Embryonic facial prominence (tissue), 1 donor: ENCODE data around the gene TSN.
"Not testable (repeated sequence)": the region's sequence is repeated elsewhere in the genome, so short reads cannot be mapped to it uniquely, and the experiment has no call there.

Source experiments
- DNase-seq: peaks from one replicate; pipeline ENCODE4 v3.0.0-alpha.2; 2016; ENCODE audit errors: extremely low spot score

Gene TSN

GRCh38 chr2:121801916-121802315, 46.5 kb downstream of the TSN start:
- DNase-seq, result no peak

DNA sequence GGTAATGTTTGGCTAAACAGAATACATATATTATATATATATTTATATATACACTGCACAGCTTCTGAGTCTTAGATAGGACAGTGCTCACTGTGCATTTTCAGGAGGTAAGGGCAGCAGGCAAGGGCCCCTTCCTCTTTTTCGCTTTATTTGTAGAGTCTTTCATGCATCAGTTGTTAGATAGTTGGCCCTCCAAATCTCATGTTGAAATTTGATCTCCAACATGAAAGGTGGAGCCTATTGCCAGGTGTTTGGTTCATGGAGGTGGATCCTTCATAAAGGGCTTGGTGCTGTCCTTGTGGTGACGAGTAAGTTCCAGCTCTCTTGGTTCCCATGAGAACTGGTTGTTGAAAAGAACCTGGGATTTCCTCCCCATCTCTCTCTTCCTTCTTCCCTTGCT, 48.1 kb downstream of the TSN start:
- no peak for DNase-seq

- no peak for DNase-seq
Observed at GRCh38 chr2:121804340-121804739, 48.9 kb downstream of the TSN start.

- DNase-seq, result no peak
Observed at GRCh38 chr2:121804997-121805765, 49.7 kb downstream of the TSN start.

DNA sequence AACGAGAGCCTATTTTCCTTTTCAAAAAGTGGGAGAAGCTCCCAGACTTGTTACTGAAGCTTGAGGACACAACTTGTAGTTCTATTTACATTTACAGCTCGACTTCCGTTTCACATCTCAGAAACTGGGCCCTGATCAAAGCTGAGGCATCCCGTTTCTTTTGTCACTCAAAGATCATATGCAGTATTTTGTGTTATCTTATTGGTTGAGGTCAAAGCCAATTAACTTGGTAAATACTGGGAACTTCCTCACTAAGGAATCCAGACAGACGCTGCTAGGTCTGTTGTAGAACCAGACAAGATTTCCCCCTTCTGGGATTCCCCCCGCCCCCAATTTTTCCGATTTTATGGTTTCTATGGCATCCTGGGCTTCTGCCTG, 50.3 kb downstream of the TSN start:
- no peak for DNase-seq

GRCh38 chr2:121807771-121808170, 52.3 kb downstream of the TSN start:
- DNase-seq, result not testable (repeated sequence)

DNA sequence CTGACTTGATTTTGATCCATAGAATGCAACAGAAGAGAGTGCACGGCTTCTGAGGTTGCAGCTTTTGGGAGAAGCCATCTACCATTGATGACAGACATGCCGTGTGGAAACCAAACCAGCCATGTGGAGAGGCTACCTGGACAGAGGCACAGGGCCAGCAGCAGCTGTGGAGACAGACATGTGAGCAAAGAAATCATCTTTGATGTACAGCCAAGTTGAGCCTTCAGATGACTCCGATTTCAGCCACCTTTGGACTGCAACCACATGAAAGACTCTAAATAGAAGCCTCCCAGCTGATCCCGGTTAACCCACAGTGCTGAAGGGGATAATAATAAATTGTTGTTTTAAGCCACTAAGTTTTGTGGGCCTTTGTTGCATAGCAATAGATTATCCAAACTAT, 54.2 kb downstream of the TSN start:
- DNase-seq, result no peak

DNA sequence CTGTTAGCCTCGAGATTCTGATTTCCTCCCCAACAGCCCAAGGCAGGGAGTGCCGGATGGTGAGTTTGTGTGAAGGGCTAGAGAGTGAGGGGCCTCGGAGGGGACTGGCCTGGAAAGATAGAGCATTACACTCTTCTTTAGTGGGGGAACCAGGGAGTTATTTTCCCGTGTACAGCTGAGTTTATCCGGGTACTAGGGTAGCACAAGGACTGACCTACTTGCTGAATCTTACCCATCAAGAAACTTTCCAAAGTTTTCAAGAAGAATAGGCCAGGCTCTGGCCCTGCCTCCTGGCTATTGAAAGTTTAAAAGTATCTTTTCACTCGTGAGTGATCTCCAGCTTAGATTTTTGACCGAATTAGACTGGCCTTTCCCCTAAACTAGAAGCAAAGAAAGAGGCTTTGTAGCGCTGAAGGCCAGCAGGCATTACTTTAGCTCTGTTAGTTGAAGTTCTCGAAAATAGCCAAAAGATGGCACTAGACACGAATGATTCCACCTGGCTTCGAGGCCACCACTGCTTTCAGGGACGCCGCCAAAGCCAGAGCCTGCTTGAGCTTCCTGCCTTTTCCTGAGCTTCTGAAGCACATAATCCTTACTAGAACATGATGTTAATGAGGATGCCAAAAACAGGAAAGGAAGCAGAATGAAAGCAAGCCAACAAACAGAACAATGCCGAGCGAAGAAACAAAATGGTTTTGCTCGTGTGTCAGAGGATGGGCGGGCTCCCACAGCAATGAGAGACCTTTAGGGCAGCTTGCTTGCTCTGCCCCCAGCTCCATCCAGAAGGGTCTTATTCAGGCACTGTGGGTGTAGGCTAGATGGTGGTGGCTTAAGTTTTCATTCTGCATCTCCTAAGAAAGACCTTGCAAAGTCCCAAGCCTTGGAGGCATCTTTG, 55.8 kb downstream of the TSN start:
- DNase-seq, result peak; percentile 53

DNA sequence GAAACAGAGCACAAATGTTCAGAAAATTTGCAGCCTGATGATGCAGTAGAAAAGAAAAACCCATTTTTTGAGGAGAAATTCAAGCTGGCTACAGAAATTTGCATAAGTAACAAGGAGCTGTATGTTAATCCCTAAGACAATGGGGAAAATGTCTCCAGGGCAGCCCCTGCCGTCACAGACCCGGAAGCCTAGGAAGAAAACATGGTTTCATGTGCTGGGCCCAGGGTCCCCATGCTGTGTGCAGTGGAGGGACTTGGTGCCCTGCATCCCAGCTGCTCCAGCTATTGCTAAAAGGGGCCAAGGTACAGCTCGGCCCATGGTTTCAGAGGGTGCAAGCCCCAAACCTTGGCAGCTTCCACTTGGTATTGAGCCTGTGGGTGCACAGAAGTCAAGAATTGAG, 57.6 kb downstream of the TSN start:
- not testable (repeated sequence) for DNase-seq

DNA sequence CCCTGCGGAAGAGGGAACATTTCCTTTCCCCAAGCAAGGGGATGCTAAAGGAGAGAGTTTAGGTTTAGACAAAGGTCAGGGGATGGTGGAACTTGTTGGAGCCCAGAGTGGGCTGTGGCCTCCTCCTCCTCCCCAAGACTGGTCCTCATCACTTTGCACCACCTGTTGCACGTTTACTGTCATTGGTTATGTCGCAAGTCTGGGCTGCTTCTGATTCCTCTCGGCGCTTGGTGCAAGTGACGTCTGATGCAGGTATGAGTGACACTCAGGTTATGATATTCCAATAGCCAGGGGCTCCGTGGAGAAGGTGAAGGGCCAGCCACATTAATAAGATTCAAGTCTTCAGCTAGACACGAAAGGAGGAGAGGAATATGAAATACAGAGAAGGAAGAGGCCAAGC, 59.8 kb downstream of the TSN start:
- no peak for DNase-seq

- DNase-seq, result no peak
Observed at GRCh38 chr2:121816797-121817196, 61.3 kb downstream of the TSN start.

DNA sequence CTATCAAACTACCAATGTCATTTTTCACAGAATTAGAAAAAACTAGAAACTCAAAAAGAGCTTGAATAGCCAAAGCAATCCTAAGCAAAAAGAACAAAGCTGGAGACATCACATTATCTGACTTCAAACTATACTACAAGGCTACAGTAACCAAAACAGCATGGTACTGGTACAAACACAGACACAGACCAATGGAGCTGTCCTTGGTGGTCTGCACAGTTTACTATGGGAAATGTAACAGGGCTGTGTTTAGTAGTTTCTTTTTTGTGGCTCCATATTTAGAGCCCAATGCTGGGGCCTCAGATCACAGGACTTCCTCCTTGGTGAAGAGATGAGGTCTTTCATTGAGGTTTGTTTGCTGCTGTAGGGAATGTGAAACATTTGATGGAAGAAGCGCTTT, 61.9 kb downstream of the TSN start:
- DNase-seq, result not testable (repeated sequence)
